ENCODE measurements around the gene SLC23A3.

The SLC23A3 gene

DNA sequence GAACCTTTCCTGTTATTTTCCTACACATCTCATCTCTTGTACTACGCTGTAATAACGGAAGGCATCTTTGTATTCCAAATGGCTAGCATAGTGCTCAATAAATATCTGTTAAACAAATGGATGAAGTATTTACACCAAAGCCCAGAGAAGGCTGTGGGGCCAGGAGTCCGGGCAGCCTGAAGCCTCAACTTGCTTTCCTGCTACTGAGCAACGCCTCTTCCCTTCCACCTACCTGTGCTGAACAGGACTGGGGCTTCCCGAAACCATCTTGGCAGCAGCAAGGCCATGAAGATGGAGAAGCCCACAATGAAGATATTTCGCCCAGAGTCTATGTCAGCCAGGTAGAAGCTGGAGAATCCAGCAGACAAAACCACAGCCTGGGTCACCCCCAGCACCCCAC, 6.7 kb downstream of the SLC23A3 start:
- no peak overlapping the region for H3K4me3 ChIP-seq (replicated peaks; ENCODE audit: low read depth, low read length)
- no peak for DNase-seq (ENCODE audit: low read depth)
- TF ChIP-seq, protein P1, sequence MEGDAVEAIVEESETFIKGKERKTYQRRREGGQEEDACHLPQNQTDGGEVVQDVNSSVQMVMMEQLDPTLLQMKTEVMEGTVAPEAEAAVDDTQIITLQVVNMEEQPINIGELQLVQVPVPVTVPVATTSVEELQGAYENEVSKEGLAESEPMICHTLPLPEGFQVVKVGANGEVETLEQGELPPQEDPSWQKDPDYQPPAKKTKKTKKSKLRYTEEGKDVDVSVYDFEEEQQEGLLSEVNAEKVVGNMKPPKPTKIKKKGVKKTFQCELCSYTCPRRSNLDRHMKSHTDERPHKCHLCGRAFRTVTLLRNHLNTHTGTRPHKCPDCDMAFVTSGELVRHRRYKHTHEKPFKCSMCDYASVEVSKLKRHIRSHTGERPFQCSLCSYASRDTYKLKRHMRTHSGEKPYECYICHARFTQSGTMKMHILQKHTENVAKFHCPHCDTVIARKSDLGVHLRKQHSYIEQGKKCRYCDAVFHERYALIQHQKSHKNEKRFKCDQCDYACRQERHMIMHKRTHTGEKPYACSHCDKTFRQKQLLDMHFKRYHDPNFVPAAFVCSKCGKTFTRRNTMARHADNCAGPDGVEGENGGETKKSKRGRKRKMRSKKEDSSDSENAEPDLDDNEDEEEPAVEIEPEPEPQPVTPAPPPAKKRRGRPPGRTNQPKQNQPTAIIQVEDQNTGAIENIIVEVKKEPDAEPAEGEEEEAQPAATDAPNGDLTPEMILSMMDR (IDR thresholded peaks at IDR 0.05; ENCODE audit: low read length, missing control alignments), result no peak

DNA sequence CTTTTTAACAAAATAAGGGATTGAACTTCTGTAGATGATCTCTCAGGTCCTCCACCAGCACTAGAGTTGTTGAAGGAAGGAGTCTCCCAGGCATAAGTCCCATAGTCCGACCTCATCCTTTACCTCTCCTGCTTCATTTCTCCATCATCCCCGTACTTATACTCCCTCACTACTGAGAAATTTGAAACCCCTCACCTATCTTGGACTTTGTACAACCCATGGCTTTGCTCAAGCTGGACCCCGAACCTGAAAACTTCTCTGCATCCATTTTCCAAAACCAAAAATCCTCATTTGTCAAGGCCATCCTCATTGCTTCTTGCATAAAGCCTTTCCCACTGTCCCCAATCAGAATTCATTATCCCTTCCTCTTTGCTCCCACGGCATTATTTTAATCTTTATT, 8.7 kb downstream of the SLC23A3 start:
- no peak for DNase-seq (ENCODE audit: low read depth)
- TF ChIP-seq, protein P1 (IDR thresholded peaks at IDR 0.05; ENCODE audit: low read length, missing control alignments), result no peak

DNA sequence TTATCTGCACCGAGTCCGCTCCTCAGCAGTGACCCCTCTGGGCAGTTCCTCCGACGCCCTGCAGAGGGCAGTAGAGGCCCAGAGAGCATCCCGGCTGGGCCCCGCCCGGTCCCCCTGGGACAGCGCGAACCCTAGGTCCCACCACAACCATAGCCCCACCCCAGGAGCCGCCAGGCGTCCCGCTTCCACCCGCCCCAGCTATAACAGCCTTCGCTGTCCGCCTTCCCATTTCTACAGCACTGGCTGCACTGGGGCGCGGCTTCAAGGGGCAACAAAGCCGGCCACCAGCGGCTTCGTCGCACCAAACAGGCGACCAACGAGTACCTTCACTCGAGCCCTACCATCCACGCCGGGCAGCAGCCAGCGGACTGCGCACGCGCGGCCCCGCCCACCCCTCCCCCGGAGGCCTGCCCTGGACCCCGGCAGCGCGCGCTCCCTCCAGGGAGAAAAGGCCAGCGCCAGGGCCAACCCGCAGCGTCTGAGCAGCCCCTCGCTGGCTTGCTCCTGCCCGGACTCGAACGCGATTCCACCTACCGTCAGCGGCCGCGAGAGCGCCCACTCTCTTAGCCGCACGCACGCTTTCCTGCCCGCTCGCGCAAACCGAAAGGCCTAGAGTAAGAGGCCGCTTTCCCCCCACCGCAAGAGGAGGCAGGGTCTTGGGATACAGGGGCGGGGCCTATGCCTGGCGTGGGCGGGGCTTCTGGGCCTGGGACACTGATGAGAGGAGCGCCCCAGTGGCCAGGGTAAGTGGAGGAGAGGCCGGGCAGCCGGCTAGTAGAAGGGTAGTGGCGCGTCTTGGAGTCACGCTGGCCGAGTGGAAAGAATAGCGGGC, 9.4 kb downstream of the SLC23A3 start, which contains the start of gene NHEJ1:
NHEJ1 (minus strand) TSS at position 630 of the 832 bp plus-strand sequence. CDS start 2,453 bp downstream, outside the sequence.
- peak; percentile 95 for DNase-seq (ENCODE audit: low read depth)
- TF ChIP-seq, protein P1 (IDR thresholded peaks at IDR 0.05; ENCODE audit: low read length, missing control alignments), result peak; percentile 94

More for the DNA sequence above, 8.7 kb downstream of the SLC23A3 start:
- H3K4me3 ChIP-seq (replicated peaks; ENCODE audit: low read depth, low read length), result peak overlapping the region; percentile 77

GRCh38 chr2:219159771-219160185, 10.1 kb downstream of the SLC23A3 start:
- DNase-seq (ENCODE audit: low read depth), result peak; percentile 8
- peak overlapping the region; percentile 77 for H3K4me3 ChIP-seq (replicated peaks; ENCODE audit: low read depth, low read length)
- TF ChIP-seq, protein P1 (IDR thresholded peaks at IDR 0.05; ENCODE audit: low read length, missing control alignments), result no peak

More for the DNA sequence above, 9.4 kb downstream of the SLC23A3 start, which contains the start of gene NHEJ1:
- H3K4me3 ChIP-seq (replicated peaks; ENCODE audit: low read depth, low read length), result peak within 1 kb of the TSS; percentile 77

DNA sequence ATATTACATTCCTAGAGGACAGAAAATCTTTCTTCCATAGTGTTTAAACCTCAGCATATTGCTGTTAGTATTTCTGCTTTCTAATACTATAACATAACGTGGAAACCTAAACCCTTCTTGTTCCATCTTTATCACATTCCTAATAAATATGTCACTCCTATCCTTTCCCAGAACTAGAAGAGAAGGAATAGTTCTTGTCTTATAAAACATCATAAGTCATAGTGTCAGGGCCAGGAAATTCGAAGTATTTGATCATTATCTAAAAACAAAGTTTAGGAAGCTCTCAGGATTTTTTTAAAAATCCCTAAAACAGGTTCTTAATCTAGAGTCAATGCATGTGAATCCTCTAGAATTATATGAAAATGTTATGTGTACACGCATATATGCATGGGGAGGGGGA, 11.2 kb downstream of the SLC23A3 start:
- no peak overlapping the region for H3K4me3 ChIP-seq (replicated peaks; ENCODE audit: low read depth, low read length)
- TF ChIP-seq, protein P1 (IDR thresholded peaks at IDR 0.05; ENCODE audit: low read length, missing control alignments), result no peak
- no peak for DNase-seq (ENCODE audit: low read depth)

DNA sequence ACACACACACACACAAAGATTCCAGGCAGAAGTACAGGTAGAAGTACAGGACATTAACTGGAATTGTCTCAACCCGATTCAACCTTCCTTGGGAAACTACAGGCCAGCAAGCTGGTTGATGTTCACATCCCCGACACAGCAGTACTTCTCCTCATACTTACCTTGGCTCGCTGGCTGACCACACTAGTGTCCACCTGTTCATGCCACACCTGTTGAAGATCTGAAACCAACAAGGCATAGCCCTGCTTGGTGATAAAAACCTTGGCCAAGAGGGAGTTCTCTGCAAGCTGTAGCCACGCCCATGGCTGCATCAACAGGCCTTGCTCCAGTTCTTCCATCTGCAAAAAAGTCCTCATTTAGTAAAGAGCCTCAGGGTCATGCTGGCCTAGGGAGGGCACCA, 11.8 kb downstream of the SLC23A3 start:
- DNase-seq (ENCODE audit: low read depth), result no peak
- TF ChIP-seq, protein P1 (IDR thresholded peaks at IDR 0.05; ENCODE audit: low read length, missing control alignments), result no peak
- no peak overlapping the region for H3K4me3 ChIP-seq (replicated peaks; ENCODE audit: low read depth, low read length)
